BJ (cell line): ENCODE data around the gene ANKFN1. TPM values are rescaled to one million over a fixed set of nuclear protein-coding genes. Genes with fewer than 3 reads are reported as not detected.

Experiments used
- CTCF ChIA-PET: fragments of 350-600 bp; formaldehyde crosslinking; extraction: SDS; loops from one replicate; lab custom pipeline; 2021; ENCODE audit warnings: antibody characterized with exemption, inconsistent platforms; lab: Yijun Ruan, JAX
- POLR2A ChIA-PET: fragments of 300-600 bp; sonication (Branson Sonifier 250); formaldehyde crosslinking; extraction: SDS; loops from one replicate; lab custom pipeline; 2021; ENCODE audit warnings: antibody characterized with exemption; lab: Charles Lee
- DNase-seq: peaks from one replicate; pipeline ENCODE4 v3.0.0-alpha.2; 2011; ENCODE audit warnings: low read depth
- H3K27me3 ChIP-seq: 2 replicates; pipeline ENCODE4 v1.6.0; 2011; ENCODE audit warnings: low read length; ENCODE audit not compliant: control insufficient read depth, insufficient read depth
- H3K36me3 ChIP-seq: 2 replicates; pipeline ENCODE4 v1.5.1; 2011; ENCODE audit warnings: low read length; ENCODE audit not compliant: control insufficient read depth, insufficient read depth
- H3K4me3 ChIP-seq: 2 replicates; pipeline ENCODE4 v1.5.1; 2011; ENCODE audit warnings: low read depth, mild to moderate bottlenecking, control low read depth, low read length
- CTCF ChIP-seq: IDR thresholded peaks from 2 replicates; pipeline ENCODE4 v1.5.1; 2011; ENCODE audit warnings: low read depth, mild to moderate bottlenecking, control low read depth, inconsistent platforms, low read length, moderate library complexity; ENCODE audit not compliant: insufficient read depth
- polyA plus RNA-seq: library from polyadenylated mRNA; depleted of rRNA; stranded (reverse); fragments of >200 nt; gene quantifications from 2 replicates; pipeline ENCODE4 v1.2.3, GENCODE V29; 2011

ANKFN1 gene
- polyA plus RNA-seq, 1 experiment: 0.06 TPM

- Histone ChIP-seq H3K27me3 (no peaks in the 10 kb centered on the region), H3K36me3 (no peaks in the 10 kb centered on the region), H3K4me3 (no peak overlapping the region)
- TF ChIP-seq CTCF: no peak
- POLR2A ChIA-PET: no interaction called here
- CTCF ChIA-PET: interaction anchor here (0.7 to 1.0 kb wide), 2 partner anchors 17 to 175 kb away, joined by 3 to 4 read pairs; no protein-coding TSS in a partner anchor
- no peak for DNase-seq
Observed at GRCh38 chr17:56144223-56144622, 9.1 kb upstream of the ANKFN1 start.

- H3K4me3 ChIP-seq: no peak overlapping the region
- DNase-seq: no peak
- no peaks in the 10 kb centered on the region for H3K27me3 ChIP-seq
- ChIA-PET CTCF (no interaction called here), POLR2A (no interaction called here)
- TF ChIP-seq CTCF: no peak
- H3K36me3 ChIP-seq: no peaks in the 10 kb centered on the region
Observed at GRCh38 chr17:56146534-56146933, 6.7 kb upstream of the ANKFN1 start.

DNA sequence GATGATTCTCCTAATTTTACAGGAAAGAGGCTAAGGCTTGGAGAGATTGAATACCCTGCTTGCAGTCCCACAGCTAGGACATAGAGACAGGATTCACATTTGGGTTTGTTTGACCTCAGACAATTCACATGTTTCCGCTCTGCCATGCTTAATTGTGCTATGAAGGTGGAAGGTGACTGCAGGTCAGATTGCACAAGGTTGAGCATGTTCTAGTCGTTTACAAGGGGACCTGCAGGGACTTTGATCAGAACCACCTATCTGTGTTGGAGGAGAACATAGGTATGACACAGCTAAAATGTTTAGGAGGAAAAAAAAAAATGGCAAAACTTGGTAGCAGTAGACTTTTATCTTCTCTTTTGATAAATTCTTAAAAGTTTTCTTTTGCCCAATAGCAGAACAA is 4.9 kb upstream of the ANKFN1 start:
- CTCF ChIA-PET: no interaction called here
- DNase-seq: no peak
- no peak for TF ChIP-seq CTCF
- H3K36me3 ChIP-seq: no peaks in the 10 kb centered on the region
- H3K27me3 ChIP-seq: no peaks in the 10 kb centered on the region
- H3K4me3 ChIP-seq: no peak overlapping the region
- POLR2A ChIA-PET: no interaction called here

DNA sequence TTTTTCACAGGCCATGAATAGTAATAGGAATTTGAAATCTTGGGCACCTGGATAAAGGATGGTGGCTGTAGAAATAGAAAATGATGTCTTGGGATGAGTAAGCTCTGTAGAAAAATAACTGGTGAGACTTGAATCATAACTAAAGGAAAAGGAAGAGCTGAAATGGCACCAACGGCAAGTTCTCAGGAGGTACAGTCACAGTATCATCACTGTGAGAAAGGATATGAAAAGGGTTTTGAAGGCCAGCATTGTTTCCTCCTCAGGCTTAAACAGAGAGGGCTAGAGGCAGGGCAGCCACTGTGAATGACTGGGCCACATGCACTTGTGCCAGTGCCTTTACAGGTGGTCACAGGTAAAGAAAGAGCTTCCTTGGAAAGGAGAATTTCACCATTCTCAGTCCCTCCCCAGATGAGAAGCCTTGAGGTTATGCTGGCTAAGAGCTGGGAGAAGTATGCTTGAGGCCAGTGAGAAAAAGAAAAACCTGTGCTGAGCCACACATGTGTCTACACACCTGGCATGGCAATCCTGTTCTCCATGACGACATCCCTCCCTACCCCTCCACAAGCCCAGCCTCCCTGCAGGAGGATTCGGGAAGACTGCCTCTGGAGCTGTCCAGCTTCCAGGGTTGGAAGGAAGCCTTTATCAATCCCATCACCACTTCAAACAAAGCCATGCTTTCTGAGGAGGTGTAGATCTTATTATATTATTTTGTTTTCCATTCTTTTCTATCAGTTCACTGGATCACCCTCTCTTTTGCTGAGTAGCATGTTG is 3.8 kb upstream of the ANKFN1 start:
- no peak for DNase-seq
- ChIA-PET POLR2A (no interaction called here), CTCF (interaction anchor here (1.1 kb wide), 2 partner anchors 15 to 170 kb away, joined by 3 read pairs; no protein-coding TSS in a partner anchor)
- H3K27me3 ChIP-seq: no peaks in the 10 kb centered on the region
- no peak overlapping the region for H3K4me3 ChIP-seq
- no peak for TF ChIP-seq CTCF
- H3K36me3 ChIP-seq: no peaks in the 10 kb centered on the region

DNA sequence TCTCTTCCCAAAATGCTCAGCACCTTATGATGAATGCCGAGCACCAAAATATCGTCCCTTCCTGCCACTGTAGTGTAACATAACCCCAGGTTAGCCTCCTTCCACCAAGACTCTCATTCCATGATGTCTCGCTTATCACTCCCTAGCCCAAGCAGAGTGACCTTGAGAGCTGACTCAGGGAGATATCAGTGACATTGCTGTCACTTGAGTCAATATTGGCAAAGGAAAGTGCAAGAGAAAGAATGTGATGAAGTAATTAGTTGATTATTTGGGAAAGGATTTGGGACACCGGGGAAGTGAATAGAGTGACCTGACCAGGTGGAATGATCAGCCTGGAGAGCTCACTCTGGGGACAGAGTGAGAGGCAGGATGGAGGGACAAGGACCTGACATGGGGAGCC is 2.6 kb upstream of the ANKFN1 start:
- TF ChIP-seq CTCF: no peak
- POLR2A ChIA-PET: no interaction called here
- Histone ChIP-seq H3K27me3 (no peaks in the 10 kb centered on the region), H3K36me3 (no peaks in the 10 kb centered on the region), H3K4me3 (no peak overlapping the region)
- CTCF ChIA-PET: no interaction called here
- DNase-seq: no peak
